GM12878 (cell line): Measurements from ENCODE around the gene UBA6. TPM values are rescaled to one million over a fixed set of nuclear protein-coding genes. Genes with fewer than 3 reads are reported as not detected.

Experiments
- ATAC-seq: fragments of 200-7000 bp; cut with Tn5 transposase; 3 replicates; pipeline ENCODE4 v1.9.1; 2020; ENCODE audit warnings: mild to moderate bottlenecking, moderate library complexity
- BruUV-seq: library from RNA; stranded (reverse); fragments of 400-500 nt; replicated peaks from 2 replicates; lab custom pipeline; 2021; lab: Mats Ljungman, UMichigan
- CTCF ChIA-PET: fragments of 300-600 bp; sonication (Branson Sonifier 250); formaldehyde crosslinking; extraction: SDS; loops from one replicate; lab custom pipeline; 2021; ENCODE audit warnings: inconsistent platforms; lab: Yijun Ruan, JAX
- POLR2A ChIA-PET: fragments of 350-600 bp; formaldehyde crosslinking; extraction: SDS; loops from one replicate; lab custom pipeline; 2021; ENCODE audit warnings: inconsistent platforms; lab: Charles Lee
- RAD21 ChIA-PET: fragments of 300-600 bp; sonication (Branson Sonifier 250); formaldehyde crosslinking; loops from one replicate; lab custom pipeline; 2023; ENCODE audit warnings: antibody characterized with exemption; ENCODE audit not compliant: unreplicated experiment; lab: Charles Lee
- SMC1A ChIA-PET: fragments of 300-600 bp; sonication (Branson Sonifier 250); formaldehyde crosslinking; loops from one replicate; lab custom pipeline; 2023; ENCODE audit not compliant: unreplicated experiment, uncharacterized antibody; lab: Charles Lee
- DNase-seq: peaks from one replicate; pipeline ENCODE4 v3.0.0-alpha.2; 2011; ENCODE audit warnings: low read depth, low spot score
- FAIRE-seq: peaks from 3 replicates; lab custom pipeline; 2011; peaks lifted over from hg19 to GRCh38; lab: Jason Lieb, UNC
- H2AFZ ChIP-seq: 2 replicates; pipeline ENCODE4 v1.6.0; 2011; ENCODE audit warnings: low read depth, low read length, control low read depth; ENCODE audit not compliant: control insufficient read depth
- H3K27ac ChIP-seq: 2 replicates; pipeline ENCODE4 v1.5.1; 2011; ENCODE audit warnings: control low read depth; ENCODE audit not compliant: control insufficient read depth, insufficient read depth
- H3K27me3 ChIP-seq, 2 experiments: replicated peaks in 1 of 2; 2 replicates each; pipeline versions ENCODE4 v1.6.0 to v1.6.1; 2011; ENCODE audit warnings: low read length in 1 of 2; ENCODE audit not compliant: control insufficient read depth in 2 of 2, insufficient read depth in 2 of 2
- H3K36me3 ChIP-seq, 2 experiments: 2 replicates each; pipeline ENCODE4 v1.5.1; 2011; ENCODE audit warnings: low read length in 1 of 2; ENCODE audit not compliant: control insufficient read depth in 2 of 2, insufficient read depth in 2 of 2
- H3K4me1 ChIP-seq: 2 replicates; pipeline ENCODE4 v1.6.1; 2011; ENCODE audit warnings: mild to moderate bottlenecking, low read length, moderate library complexity, mixed read lengths; ENCODE audit not compliant: control insufficient read depth, insufficient read depth
- H3K4me2 ChIP-seq: 2 replicates; pipeline ENCODE4 v1.6.0; 2011; ENCODE audit warnings: control low read depth; ENCODE audit not compliant: control insufficient read depth, insufficient read depth
- H3K4me3 ChIP-seq: fragments of 200-600 bp; sonication (generic); 2 replicates; pipeline ENCODE4 v1.5.1; 2016
- H3K79me2 ChIP-seq: 2 replicates; pipeline ENCODE4 v1.6.0; 2011; ENCODE audit warnings: low read length; ENCODE audit not compliant: control insufficient read depth, insufficient read depth
- H3K9ac ChIP-seq: 2 replicates; pipeline ENCODE4 v1.8.0; 2011; ENCODE audit warnings: low read length, control low read depth, mixed read lengths; ENCODE audit not compliant: control insufficient read depth, insufficient read depth
- H3K9me3 ChIP-seq: replicated peaks from 3 replicates; pipeline ENCODE4 v1.5.1; 2011; ENCODE audit warnings: mild to moderate bottlenecking, low read length; ENCODE audit not compliant: control insufficient read depth, insufficient read depth
- H4K20me1 ChIP-seq: 2 replicates; pipeline ENCODE4 v1.6.0; 2011; ENCODE audit not compliant: control insufficient read depth, insufficient read depth
- CHD2 ChIP-seq: IDR thresholded peaks from 2 replicates; pipeline ENCODE4 v1.6.1; 2011; ENCODE audit warnings: low read depth, low read length, improper control_type of control experiment, borderline replicate concordance
- CREB1 ChIP-seq: IDR thresholded peaks from 2 replicates; pipeline ENCODE4 v1.6.1; 2012; ENCODE audit warnings: low read depth, mild to moderate bottlenecking, inconsistent platforms
- IKZF2 ChIP-seq, 2 experiments: fragments of 450-650 bp; IDR thresholded peaks; 2 replicates each; pipeline ENCODE4 v1.6.1; 2017; ENCODE audit warnings: mild to moderate bottlenecking in 2 of 2, moderate library complexity in 2 of 2
- MLLT1 ChIP-seq: fragments of 450-650 bp; IDR thresholded peaks from 2 replicates; pipeline ENCODE4 v1.6.1; 2016; ENCODE audit warnings: mild to moderate bottlenecking
- NFYB ChIP-seq: IDR thresholded peaks from 2 replicates; pipeline ENCODE4 v1.6.1; 2011; ENCODE audit warnings: low read depth, mild to moderate bottlenecking, low read length, improper control_type of control experiment, moderate library complexity; ENCODE audit not compliant: insufficient read depth
- PML ChIP-seq: IDR thresholded peaks from 2 replicates; pipeline ENCODE4 v1.6.1; 2012; ENCODE audit warnings: low read length, inconsistent platforms
- RFX5 ChIP-seq: IDR thresholded peaks from 2 replicates; pipeline ENCODE4 v1.6.1; 2011; ENCODE audit warnings: low read depth, low read length, improper control_type of control experiment
- WGBS: methylation state at CpG from one replicate; pipeline ENCODE4 v1.1.6; 2016; ENCODE audit warnings: low lambda C conversion rate; ENCODE audit not compliant: insufficient replicate concordance, insufficient coverage; ENCODE audit errors: missing lambda C conversion rate; 5-methylcytosine and 5-hydroxymethylcytosine counted together
- in situ Hi-C: fragments of 300-500 bp; cut with MboI; formaldehyde crosslinking; loops from 9 replicates; pipeline ENCODE4 v1.14.3; 2018; ENCODE audit warnings: mixed read lengths
- intact Hi-C: fragments of 100-400 bp; cut with micrococcal nuclease; formaldehyde crosslinking; loops from one replicate; pipeline ENCODE4 v1.14.2; 2022; ENCODE audit not compliant: unreplicated experiment
- polyA plus RNA-seq, 11 experiments: library from polyadenylated mRNA; depleted of rRNA in 4 of 11; unstranded in 6 of 11; stranded (reverse) in 5 of 11; fragments of >200 nt; fragmentation: Nextera tagmentation in 4 of 11; fragmentation: Illumina TruSeq in 1 of 11; extraction: Ambion mirVana in 4 of 11; extraction: Trizol in 1 of 11; gene quantifications; 1 replicate in 1 of 11; 2 replicates in 10 of 11; pipeline versions ENCODE4 v1.2.1 to v1.2.3, GENCODE V29; 2011 to 2016; ENCODE audit warnings: inconsistent platforms in 2 of 11, missing spikeins in 2 of 11, low read depth in 1 of 11
- total RNA-seq, 4 experiments: library from RNA; depleted of rRNA in 3 of 4; stranded (reverse); fragments of >200 nt in 3 of 4; fragmentation: Illumina TruSeq in 1 of 4; extraction: Trizol in 1 of 4; gene quantifications; 2 replicates each; pipeline versions ENCODE4 v1.2.1 to v1.2.3, GENCODE V29; 2013 to 2021
- TF ChIP-seq, protein P1 (sequence below): fragments of 450-650 bp; IDR thresholded peaks from 2 replicates; pipeline ENCODE4 v1.6.1; 2017; ENCODE audit warnings: mild to moderate bottlenecking, low read depth, inconsistent platforms; ENCODE audit not compliant: poor library complexity, severe bottlenecking
- TF ChIP-seq, protein P2 (sequence below): IDR thresholded peaks from 2 replicates; pipeline ENCODE4 v1.6.1; 2012; ENCODE audit warnings: low read depth, low read length, improper control_type of control experiment

The UBA6 gene
- total and polyA plus RNA-seq, 10 of the 15 experiments (the other 5 are each of a cell fraction or from before 2014, with no cell fraction given): 7.9 to 70.6 (median 34.7) TPM

DNA sequence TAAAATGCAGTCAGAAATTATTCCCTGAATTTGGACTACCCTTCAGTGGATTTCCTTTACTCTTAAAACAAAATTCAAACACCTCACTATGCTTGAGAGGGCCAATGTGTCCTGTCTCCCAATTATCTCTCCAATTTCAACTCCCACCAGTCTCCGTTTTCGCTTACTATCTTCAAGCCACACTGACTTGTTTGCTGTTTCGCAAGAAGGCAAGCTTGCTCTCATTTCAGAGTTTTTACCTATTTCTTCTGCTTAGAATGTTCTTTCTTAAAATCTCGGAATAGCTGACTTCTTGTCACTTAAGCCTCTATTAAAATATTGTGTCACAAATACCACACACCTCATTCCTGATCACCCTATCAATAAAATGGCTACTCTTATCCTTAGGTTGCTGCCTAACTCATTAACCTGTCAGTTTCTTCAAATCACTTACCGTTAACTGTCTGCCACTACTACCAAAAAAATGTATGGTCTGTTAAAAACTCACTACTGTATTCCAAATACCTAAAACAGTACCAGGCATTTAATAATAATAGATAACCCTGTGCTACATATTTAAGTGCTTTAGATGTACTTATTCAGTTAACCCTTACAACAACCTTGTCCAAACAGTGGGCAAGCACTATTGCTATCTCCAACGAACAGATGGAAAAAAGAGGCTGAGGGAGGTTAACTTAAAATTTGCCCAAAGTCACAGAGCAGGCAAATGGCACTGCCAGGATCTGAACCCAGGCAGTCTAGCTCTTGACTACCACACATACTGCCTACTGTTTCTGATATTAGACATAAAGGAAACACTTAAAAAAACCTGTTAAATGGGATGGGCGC lies 2.9 kb downstream of the UBA6 start:
- in situ Hi-C loops: no loop called here
- Histone ChIP-seq H3K27me3 (no peaks in the 10 kb centered on the region), H3K79me2 (peaks cover 59% of the 10 kb centered on the region), H3K9me3 (no peaks in the 10 kb centered on the region; the same call in 1 of the 3 replicates), H2AFZ (no peak overlapping the region), H3K27ac (no peak overlapping the region), H3K4me1 (no peaks in the 10 kb centered on the region), H3K9ac (no peak overlapping the region), H3K36me3 (peaks cover 0 to 6% of the 10 kb centered on the region in 2 experiments; a peak in 1 of 4 replicates), H4K20me1 (no peaks in the 10 kb centered on the region), H3K4me2 (no peak overlapping the region; the same call in 1 of the 2 replicates), H3K4me3 (peak overlapping the region; percentile 24; the same call in 1 of the 2 replicates)
- intact Hi-C loops: no loop called here
- DNase-seq: no peak
- ATAC-seq: no peak
- ChIA-PET RAD21 (interaction anchor here (1.0 kb wide), 2 partner anchors 121 to 154 kb away, joined by 3 read pairs; no protein-coding TSS in a partner anchor), POLR2A (interaction anchor here (1.6 to 1.9 kb wide), 2 partner anchors 121 to 153 kb away, joined by 4 to 6 read pairs; partner anchors contain the start of gene CENPC), CTCF (no interaction called here), SMC1A (interaction anchor here (0.9 to 5.1 kb wide), 4 partner anchors 13 to 152 kb away, joined by 3 to 33 read pairs (median 14); no protein-coding TSS in a partner anchor)
- FAIRE-seq: no peak
- 90% methylated on average over 7 of the region's 7 CpGs for WGBS
- BruUV-seq: TSS peak; percentile 15
- TF ChIP-seq, protein P1, sequence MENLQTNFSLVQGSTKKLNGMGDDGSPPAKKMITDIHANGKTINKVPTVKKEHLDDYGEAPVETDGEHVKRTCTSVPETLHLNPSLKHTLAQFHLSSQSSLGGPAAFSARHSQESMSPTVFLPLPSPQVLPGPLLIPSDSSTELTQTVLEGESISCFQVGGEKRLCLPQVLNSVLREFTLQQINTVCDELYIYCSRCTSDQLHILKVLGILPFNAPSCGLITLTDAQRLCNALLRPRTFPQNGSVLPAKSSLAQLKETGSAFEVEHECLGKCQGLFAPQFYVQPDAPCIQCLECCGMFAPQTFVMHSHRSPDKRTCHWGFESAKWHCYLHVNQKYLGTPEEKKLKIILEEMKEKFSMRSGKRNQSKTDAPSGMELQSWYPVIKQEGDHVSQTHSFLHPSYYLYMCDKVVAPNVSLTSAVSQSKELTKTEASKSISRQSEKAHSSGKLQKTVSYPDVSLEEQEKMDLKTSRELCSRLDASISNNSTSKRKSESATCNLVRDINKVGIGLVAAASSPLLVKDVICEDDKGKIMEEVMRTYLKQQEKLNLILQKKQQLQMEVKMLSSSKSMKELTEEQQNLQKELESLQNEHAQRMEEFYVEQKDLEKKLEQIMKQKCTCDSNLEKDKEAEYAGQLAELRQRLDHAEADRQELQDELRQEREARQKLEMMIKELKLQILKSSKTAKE: no peak
- no peak for TF ChIP-seq IKZF2 (IDR thresholded peaks at IDR 0.05)
- no peak for TF ChIP-seq NFYB
- no peak for TF ChIP-seq MLLT1
- TF ChIP-seq CREB1: no peak
- TF ChIP-seq RFX5: no peak
- TF ChIP-seq CHD2: no peak
- TF ChIP-seq PML: no peak
- TF ChIP-seq, protein P2, sequence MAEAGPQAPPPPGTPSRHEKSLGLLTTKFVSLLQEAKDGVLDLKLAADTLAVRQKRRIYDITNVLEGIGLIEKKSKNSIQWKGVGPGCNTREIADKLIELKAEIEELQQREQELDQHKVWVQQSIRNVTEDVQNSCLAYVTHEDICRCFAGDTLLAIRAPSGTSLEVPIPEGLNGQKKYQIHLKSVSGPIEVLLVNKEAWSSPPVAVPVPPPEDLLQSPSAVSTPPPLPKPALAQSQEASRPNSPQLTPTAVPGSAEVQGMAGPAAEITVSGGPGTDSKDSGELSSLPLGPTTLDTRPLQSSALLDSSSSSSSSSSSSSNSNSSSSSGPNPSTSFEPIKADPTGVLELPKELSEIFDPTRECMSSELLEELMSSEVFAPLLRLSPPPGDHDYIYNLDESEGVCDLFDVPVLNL: no peak
- TF ChIP-seq, all 136 proteins: peak for 0
